HTERT RPE-1 (cell line): ENCODE results near the gene RANGAP1.

ENCODE experiments used
- in situ Hi-C: fragments of 300-500 bp; cut with MboI; formaldehyde crosslinking; loops from 4 replicates; pipeline ENCODE4 v1.14.3; 2020; ENCODE audit warnings: low sequenced_read_pairs

The RANGAP1 gene, protein sequence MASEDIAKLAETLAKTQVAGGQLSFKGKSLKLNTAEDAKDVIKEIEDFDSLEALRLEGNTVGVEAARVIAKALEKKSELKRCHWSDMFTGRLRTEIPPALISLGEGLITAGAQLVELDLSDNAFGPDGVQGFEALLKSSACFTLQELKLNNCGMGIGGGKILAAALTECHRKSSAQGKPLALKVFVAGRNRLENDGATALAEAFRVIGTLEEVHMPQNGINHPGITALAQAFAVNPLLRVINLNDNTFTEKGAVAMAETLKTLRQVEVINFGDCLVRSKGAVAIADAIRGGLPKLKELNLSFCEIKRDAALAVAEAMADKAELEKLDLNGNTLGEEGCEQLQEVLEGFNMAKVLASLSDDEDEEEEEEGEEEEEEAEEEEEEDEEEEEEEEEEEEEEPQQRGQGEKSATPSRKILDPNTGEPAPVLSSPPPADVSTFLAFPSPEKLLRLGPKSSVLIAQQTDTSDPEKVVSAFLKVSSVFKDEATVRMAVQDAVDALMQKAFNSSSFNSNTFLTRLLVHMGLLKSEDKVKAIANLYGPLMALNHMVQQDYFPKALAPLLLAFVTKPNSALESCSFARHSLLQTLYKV

DNA sequence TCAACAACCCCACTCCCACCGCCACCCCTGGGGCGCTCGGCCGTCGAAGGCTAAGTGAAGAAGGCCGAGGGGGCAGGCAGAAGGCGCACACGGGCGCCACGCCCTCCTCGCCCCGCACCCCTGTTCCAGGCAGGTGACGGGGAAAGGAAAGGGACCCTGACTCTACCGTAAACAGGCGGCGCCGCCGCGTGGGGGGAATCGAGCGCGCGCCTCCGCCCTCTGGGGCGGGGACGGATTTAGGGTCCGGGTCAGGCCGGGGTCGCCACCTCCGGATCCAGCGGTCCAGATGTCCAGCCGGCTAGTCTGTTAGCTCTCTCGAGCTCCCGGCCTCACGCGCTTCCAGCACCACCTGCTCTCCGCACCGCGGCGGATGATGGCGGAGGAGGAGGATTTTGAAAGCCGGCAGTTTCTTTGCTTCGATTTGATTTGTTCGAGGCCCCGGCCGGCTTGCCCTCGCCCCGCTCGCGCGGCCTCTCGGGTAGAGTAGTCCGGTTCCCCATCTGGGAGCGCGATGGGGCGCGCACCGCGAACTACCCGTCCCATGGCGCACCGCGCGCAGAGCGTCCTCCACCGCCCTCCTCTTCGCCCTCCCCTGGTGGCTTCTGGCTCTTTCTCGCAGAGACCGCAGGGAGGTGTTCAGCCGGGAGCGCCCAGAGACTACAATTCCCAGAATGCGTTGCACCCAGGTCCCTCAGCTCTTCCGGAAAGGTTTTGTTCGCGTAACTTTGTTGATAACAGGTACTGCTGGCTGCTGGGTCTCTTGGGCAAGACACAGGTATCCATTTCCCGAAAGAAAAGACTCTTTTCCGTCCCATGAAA, at the start of gene RANGAP1:
RANGAP1 (minus strand) TSS at position 368 of the 819 bp plus-strand sequence. CDS start 5,143 bp downstream, outside the sequence.
- in situ Hi-C loops: no loop called here

DNA sequence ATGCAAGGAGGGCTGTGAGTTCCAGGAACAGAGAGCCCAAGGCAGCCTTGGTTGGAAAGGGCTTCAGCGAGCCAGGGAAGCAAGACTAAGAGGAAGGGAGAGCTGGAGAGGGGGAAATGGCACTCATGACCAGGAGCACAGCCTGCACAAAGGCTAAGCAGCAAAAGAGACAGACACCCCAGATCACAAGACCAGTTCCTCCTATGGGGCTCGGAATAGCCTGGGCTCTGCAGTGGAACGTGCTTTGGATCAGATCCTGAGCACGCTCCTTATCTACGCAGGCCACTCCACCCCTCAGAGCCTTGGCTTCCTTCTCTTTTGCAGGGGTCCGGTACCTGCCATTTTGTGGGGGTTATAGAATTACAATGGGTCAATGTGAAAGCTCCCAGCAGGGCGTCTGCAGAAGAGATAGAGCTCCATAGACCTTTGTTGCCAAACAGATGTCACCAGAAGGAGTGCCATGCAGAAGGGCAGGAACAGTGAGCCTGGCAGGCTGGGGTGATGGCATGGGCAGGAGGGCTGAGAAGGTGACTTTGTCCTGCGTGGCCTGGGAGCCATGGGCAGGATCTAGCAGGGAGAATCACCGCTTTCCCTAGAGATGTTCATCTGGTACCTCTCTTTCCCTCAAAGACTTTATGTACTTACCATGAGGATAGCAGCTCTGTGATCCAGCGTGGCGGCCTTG, 49.1 kb upstream of the RANGAP1 start:
- in situ Hi-C loops: no loop called here

DNA sequence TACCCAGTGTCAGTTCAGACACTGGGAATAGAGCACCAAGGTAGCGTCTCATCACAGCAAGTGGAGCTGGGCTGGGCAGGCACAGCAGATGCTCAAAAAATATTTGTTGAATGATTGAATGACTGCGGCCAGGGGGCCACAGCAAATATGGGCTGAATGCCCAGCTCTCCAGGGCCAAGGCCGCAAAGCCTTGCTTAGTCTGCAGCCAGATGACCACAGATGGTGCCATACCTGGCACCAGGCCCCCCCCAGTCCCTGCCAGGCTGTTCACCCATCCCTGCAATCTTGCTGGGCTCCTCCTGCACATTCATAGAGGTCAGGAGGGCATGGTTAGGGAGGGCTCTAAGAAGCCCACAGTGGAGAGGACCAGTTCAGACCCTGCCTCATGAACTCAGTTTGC, 48.2 kb upstream of the RANGAP1 start:
- in situ Hi-C loops: no loop called here

DNA sequence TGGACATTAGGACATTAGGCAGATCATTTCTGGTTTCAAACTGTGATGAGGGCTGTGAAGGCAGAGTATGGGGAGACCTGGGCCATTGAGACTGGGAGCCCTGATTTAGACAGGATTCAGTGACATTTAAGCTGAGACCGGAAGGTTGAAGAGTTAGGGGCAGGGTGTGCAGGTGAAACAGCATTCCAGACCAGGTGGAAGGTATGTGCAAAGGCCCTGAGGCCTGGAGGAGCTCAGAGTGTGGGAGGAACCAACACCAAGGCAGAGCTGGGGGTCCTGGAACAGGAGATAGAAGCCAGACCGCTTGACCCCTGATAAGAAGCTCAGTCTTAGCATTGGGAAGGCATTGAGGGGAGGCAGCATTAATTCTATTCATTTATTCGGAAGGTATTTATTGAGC, 47.8 kb upstream of the RANGAP1 start:
- in situ Hi-C loops: no loop called here

DNA sequence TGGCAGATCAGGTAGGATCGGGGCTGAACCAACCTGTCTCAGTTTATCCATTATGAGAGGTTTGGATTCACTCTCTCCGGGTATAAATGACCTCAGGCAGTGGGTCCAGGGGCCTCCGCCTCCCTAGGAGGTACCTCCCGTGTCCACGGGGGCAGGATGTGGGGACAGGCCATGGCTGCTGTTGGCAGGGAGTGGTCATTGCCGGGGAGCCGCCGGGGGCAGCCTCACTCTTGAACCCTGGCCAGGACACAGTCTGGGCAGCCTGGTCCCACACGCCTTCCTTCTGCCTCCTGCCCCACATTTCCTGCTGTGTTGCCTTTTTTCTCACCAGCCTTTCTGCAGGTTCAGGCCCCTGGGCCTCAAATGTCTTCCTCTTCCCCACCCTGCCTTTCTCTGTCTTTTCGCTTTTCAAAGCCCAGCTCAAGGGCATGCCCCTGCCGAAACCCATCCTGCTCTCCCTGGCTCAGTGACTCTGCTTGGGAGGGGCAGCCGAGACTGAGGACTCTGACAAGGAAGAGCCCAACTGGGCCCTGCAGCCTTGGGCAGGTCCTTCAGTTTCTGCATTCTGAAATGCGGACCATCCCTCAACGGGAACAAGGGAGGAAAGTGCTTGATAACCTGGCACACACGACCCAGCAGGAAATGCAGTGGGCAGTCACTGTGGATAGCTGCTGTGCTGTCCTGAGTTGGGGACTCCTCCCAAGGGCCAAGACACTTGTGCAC, 46.4 kb upstream of the RANGAP1 start:
- in situ Hi-C loops: no loop called here

DNA sequence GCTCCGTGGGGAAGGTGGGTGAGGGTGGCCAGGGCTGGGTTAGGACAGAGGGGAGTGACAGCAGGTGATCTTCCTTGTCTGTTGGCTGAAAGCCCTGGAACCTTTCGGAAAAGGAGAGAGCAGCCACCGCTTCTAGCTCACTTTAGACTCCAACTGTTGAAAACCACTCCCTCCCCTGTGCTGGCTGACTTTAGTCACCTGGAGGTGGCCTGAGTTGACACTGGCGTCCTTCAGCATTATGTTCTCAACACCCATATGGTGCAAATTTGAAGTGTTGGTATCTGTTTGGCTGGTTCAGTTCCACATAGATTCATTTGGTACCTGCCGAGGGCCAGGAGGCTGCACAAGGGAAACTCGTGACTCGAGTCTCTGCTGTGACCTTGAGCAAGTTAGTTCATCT, 44.2 kb upstream of the RANGAP1 start:
- in situ Hi-C loops: no loop called here

DNA sequence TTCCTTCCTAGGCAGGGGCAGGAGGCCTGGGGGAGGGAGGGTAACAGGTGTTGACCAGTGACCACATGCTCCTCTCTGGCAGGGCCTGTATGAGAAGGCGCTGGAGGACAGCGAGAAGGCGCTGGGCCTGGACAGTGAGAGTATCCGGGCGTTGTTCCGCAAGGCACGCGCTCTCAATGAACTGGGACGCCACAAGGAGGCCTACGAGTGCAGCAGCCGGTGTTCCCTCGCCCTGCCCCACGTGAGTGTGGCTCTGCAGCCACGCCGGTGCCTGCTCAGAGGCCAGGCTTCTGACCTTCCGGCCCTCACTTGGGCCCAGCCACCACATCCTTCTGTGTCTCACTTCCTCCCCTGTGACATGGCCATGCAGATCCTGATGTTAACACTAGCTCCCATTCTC, 41.1 kb upstream of the RANGAP1 start:
- in situ Hi-C loops: no loop called here

DNA sequence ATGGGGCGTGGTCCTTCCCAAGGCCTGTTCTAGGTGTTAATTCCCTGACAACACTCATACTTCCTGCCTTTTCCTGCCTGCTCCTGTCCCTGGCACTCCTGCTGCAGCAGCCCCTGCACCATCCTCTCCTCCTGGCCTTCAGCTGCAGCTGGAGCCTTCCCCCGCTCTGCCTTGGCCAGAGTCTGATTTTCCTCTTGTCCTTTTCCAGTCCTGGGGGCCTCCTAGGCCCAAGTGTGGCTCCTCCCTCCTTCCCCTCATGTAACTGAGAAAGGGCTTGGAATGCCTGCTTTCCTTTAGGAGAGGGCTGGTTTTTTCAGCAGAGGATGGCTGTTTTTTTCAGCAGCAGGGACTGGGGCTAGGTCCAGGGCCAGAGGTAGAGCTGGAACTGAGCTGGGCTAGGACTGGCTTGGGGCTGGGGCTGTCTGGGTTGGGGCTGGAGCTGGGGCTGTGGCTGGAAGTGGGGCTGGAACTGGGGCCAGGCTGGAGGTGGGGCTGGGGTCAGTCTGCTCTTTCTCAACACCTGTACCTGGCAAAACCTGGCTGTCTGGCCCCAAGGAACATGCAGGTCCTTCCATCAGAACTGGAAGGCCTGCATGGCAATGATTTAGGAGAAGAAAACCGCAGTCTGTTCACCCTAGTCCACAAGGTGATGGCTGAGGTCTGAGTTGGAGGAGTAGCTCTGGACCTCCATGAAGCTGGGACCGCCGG, 39.0 kb upstream of the RANGAP1 start:
- in situ Hi-C loops: no loop called here

DNA sequence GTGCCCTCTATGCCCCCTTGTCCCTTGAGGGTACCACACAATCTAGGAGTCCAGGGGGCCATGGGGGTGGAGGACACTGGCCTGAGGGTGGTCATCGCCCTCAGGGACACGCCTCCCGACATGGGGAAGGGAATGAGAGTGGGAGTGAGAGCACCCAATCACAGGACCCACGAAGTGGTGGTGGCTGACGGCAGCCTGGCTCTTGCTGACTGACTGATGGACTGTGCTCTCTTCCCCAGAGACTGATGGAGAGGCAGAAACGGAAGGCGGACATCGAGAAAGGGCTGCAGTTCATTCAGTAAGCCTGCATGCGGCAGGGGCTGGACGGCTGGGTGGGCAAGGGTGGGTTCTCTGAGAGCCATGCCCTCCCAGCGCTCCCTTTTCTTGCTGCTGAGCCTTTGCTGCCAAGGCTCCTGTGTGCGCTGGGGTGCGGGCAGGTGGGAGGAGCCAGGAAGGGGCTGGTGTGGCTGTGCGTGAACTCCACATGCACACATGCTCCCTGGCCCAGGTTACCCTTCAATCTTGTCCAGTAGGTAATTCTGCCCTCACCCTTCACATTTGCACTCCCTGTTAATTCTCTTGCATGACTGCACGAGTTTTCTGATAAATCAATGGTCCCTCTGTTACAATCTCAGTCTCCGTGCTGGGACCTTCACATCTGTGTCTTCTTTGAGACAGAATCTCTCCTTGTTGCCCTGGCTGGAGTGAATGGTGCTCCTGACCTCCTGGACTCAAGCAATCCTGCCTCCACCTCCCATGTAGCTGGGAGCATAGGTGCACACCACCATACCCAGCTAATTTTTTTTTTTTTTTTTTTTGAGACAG, 34.6 kb upstream of the RANGAP1 start:
- in situ Hi-C loops: no loop called here

DNA sequence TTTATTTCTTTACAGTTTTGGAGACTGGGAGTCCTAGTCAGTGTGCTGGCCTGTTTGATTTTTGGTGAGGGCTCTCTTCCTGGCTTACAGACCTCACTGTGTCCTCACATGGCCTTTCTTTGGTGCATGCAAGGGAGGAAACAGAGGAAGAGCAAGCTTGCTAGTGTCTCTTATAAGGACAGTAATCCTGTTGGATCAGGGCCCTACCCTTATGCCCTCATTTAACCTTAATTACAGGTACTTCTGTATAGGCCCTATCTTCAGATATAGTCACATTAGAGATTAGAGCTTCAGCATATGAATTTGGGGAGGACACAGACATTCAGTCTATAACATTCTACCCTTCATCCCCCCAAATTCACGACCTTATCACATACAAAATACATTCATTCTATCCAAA, 29.6 kb upstream of the RANGAP1 start:
- in situ Hi-C loops: no loop called here

DNA sequence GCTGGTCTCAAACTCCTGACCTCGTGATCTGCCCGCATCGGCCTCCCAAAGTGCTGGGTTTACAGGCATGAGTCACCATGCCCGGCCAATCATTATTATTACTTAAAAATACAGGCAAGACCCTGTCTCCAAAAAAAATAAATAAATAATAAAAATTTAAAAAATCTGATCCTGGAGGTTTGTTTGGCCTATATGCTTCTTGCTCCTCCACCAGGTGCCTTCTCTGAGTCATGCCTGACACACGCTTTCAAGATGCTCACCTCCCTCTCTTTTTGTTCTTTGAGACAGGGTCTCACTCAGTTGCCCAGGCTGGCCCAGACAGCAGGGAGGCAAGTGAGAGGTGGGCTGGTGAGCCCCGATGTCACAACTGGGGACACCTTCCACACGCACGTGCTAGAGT, 28.8 kb upstream of the RANGAP1 start:
- in situ Hi-C loops: no loop called here

DNA sequence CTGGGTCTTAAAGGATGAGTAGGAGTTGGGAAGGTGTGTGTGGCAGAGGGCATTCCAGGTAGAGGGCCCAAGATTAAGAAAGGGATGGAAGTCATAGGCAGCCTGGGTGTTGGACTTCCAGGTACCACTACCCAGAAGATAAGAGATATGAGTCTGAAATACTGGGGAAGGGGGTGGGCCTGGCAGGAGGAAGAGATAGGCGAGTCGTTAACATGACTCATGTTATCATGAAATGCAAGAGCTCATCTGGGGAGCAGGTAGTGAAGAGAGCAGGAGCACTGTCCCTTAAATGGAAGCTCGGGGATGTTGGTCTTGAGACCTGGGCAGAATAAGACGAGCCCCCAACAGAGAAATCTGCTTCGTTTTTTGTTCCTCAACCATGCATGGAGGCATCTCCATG, 25.5 kb upstream of the RANGAP1 start:
- in situ Hi-C loops: no loop called here

DNA sequence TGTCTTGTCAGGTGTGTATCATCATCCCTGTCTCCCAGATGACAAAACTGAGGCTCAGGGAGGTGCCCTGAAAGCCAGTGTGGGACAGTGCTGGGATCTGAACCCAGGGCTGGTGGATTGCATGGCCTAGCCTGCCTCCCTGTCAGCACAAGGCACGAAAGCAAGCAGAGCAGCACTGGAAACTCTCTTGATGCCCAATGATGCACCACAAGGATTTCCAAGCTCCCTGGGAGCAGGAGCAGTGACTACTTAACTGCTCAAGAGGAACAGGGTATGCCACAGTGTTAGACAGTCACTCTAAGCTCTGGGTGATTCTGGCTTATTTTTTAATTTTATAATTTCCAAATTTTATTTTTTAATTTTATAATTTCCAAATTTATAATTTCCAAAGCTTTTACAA, 24.3 kb upstream of the RANGAP1 start:
- in situ Hi-C loops: no loop called here

DNA sequence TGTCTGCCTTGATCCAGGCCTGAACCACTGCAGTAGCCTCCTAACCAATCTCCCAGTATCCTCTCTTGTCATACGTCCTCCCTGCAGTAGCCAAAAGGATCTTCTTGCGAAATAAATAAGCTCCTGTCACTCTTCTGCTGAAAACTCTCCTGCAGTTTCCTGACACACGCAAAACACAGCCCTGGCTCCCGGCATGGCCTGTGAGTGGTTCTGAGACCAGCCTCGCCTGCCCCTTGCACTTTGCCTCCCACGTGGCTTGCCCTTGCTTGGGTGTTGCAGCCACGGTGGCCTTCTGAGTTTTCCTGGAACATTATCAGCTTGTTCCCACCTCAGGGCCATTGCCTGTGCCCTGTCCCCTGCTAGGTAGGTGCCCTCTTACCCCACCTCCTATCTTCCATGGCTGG, 22.6 kb upstream of the RANGAP1 start:
- in situ Hi-C loops: no loop called here

DNA sequence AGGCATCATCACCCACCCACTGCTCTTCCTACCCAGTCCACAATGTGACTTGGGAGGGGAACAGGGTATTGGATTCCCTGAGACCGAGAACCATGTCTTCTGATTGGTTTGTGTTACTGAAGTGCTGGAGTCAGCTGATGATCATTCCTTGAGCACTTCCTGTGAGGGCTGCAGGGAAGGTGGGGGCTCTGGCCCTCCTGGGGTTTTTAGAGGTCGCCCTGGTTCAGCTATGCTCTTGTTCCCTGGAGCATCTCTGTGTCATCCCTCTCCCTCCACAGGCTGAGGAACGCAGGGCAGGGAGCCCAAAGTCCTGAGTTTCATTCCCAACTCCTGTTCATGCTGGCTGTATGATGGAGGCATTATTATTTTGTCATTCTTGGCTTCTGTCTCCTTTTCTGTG, 22.1 kb upstream of the RANGAP1 start:
- in situ Hi-C loops: no loop called here

DNA sequence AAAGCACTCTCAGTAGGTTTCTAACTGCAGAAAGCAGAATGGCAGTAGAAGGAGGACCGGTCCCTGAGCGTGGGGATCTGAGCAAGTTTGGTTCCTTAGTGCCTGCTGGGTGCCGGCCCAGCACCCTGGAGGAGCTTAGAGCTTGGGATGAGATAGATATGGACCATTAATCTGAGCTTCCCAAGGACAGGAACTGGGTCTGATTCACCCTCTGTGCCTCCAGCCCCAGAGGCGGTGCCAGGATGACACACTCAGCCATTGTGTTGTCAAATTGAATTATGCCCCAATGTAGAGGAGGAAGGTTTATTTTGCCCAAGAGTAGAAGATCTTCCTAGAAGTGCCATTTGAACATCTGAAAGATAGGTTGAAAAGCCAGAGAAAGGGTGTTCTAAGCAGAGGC, 19.7 kb upstream of the RANGAP1 start:
- in situ Hi-C loops: no loop called here

DNA sequence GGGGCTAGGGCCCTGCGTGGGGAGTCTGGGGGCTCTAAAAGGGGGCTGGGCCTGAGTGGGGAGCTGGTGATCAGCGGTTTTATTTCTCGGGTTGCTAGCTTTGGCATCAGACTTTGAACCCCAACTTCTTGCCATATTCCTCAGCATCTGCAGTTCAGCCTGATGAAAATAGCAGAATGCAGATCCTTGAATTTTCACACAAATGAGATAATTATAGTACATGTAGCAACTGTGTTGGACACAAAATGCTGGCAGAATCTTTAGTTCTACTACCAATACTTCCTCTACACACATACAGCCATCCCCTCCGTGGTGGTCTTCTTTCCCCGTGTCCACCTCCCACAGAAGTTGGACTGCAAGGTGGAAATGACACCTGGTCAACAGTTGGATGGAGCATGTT, 16.8 kb upstream of the RANGAP1 start:
- in situ Hi-C loops: no loop called here

DNA sequence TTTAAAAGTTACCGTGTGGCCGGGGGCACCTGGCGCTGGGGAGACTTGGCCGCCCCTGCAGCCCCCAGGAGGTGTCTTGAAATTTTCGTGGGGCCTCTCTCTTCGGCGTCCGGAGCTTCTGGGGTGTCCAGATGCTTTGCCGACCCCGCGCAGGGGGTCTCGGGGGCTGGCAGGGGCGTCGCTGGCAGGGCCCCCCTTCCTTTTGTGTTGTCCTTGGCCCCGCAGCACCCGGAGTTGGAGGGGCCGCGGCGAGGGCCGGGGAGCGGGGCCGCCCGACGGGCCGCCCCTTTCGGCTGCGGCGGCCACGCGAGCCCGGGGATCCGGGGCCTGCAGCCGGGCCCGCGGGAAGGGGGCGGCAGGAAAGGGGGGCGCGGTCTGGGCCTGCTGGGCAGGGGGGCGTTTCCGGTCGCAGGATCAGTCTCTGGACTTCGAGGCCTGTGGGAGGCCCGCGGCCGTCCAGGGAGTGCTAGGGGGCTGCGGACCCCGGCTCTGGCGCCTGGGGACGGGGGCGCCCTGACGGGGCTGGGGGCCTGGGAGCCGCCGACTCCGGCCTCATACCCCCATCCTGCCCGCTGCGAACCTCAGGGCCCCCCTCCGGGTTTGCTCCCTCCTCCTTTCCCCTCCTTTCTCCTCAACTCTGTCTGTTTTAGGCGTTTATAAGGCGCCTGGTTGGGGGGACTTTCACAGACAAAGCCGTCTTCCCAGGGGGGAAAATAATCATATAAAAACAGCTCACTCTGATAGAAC, 16.2 kb upstream of the RANGAP1 start:
- in situ Hi-C loops: no loop called here
